A549 (cell line): Measurements from ENCODE around the gene SAT2. TPM values are rescaled to one million over a fixed set of nuclear protein-coding genes. Genes with fewer than 3 reads are reported as not detected.

ENCODE experiments used
- ATAC-seq, 2 experiments: fragments of 200-7000 bp in 1 of 2; fragments of >200 bp in 1 of 2; cut with Nextera tagmentation in 1 of 2; cut with Tn5 transposase in 1 of 2; 3 replicates each; pipeline versions ENCODE4 v1.8.0 to v1.9.1; 2018 to 2020; ENCODE audit warnings: mild to moderate bottlenecking in 1 of 2, moderate library complexity in 1 of 2
- CTCF ChIA-PET: fragments of 300-600 bp; sonication (Branson Sonifier 250); formaldehyde crosslinking; extraction: SDS; loops from one replicate; lab custom pipeline; 2021; ENCODE audit warnings: antibody characterized with exemption, inconsistent platforms; lab: Yijun Ruan, JAX
- POLR2A ChIA-PET: fragments of 350-600 bp; formaldehyde crosslinking; extraction: SDS; loops from one replicate; lab custom pipeline; 2021; ENCODE audit warnings: antibody characterized with exemption, inconsistent platforms; lab: Yijun Ruan, JAX
- DNase-seq, 2 experiments: peaks; one replicate each; pipeline versions ENCODE4 v3.0.0 to v3.0.0-alpha.2; 2011 to 2016; ENCODE audit warnings: low read depth in 1 of 2, low spot score in 1 of 2
- FAIRE-seq: peaks from 2 replicates; lab custom pipeline; 2011; peaks lifted over from hg19 to GRCh38; lab: Jason Lieb, UNC
- H3K27ac ChIP-seq, 2 experiments: fragments of >200 bp; sonication (Bioruptor Twin); formaldehyde crosslinking; 3 replicates each; pipeline ENCODE4 v1.5.1; 2016 to 2017
- H3K4me1 ChIP-seq: fragments of >200 bp; sonication (Bioruptor Twin); formaldehyde crosslinking; 3 replicates; pipeline ENCODE4 v1.6.1; 2016
- H3K4me2 ChIP-seq: fragments of >200 bp; sonication (Bioruptor Twin); formaldehyde crosslinking; 3 replicates; pipeline ENCODE4 v1.6.1; 2016
- H3K4me3 ChIP-seq: fragments of >200 bp; sonication (Bioruptor Twin); formaldehyde crosslinking; 3 replicates; pipeline ENCODE4 v1.5.1; 2016
- H3K9me3 ChIP-seq: fragments of >200 bp; sonication (Bioruptor Twin); formaldehyde crosslinking; 3 replicates; pipeline ENCODE4 v1.6.1; 2016
- BCL3 ChIP-seq: fragments of >200 bp; sonication (Bioruptor Twin); formaldehyde crosslinking; IDR thresholded peaks from 3 replicates; pipeline ENCODE4 v1.6.1; 2016
- CBX8 ChIP-seq: fragments of 200-600 bp; sonication (generic); IDR thresholded peaks from 2 replicates; pipeline ENCODE4 v1.6.1; 2016
- CHD2 ChIP-seq: fragments of 150-350 bp; IDR thresholded peaks from 2 replicates; pipeline ENCODE4 v1.6.1; 2014; ENCODE audit warnings: low read length; ENCODE audit not compliant: partially characterized antibody
- CTCF ChIP-seq: fragments of >200 bp; sonication (Bioruptor Twin); formaldehyde crosslinking; IDR thresholded peaks from 3 replicates; pipeline ENCODE4 v1.5.1; 2016
- EHF ChIP-seq: fragments of 250-450 bp; sonication (Bioruptor Pico); IDR thresholded peaks from 2 replicates; pipeline ENCODE4 v1.5.0; 2020; ENCODE audit warnings: mild to moderate bottlenecking
- ELK1 ChIP-seq: fragments of 150-350 bp; IDR thresholded peaks from 2 replicates; pipeline ENCODE4 v1.6.1; 2014; ENCODE audit warnings: low read depth, mild to moderate bottlenecking, low read length
- FOSB ChIP-seq: fragments of 250-450 bp; sonication (Bioruptor Pico); IDR thresholded peaks from 2 replicates; pipeline ENCODE4 v1.5.0; 2020; ENCODE audit warnings: mild to moderate bottlenecking, moderate library complexity
- FOSL2 ChIP-seq, 2 experiments: fragments of 450-650 bp in 1 of 2; fragments of >200 bp in 1 of 2; sonication (Bioruptor Twin) in 1 of 2; formaldehyde crosslinking; IDR thresholded peaks; 2 replicates each; pipeline versions ENCODE4 v1.5.0 to v1.6.1; 2016 to 2020; ENCODE audit warnings: mild to moderate bottlenecking in 1 of 2, moderate library complexity in 1 of 2
- FOXS1 ChIP-seq: fragments of 250-450 bp; sonication (Bioruptor Pico); IDR thresholded peaks from 2 replicates; pipeline ENCODE4 v1.5.0; 2020; ENCODE audit warnings: mild to moderate bottlenecking, moderate library complexity
- GATA3 ChIP-seq: IDR thresholded peaks from 2 replicates; pipeline ENCODE4 v1.6.1; 2012; ENCODE audit warnings: borderline replicate concordance
- HDAC2 ChIP-seq: fragments of 200-600 bp; sonication (generic); IDR thresholded peaks from 2 replicates; pipeline ENCODE4 v1.6.1; 2016
- HOXA7 ChIP-seq: fragments of 250-450 bp; sonication (Bioruptor Pico); IDR thresholded peaks from 2 replicates; pipeline ENCODE4 v1.5.0; 2020; ENCODE audit warnings: mild to moderate bottlenecking, moderate library complexity
- HOXB13 ChIP-seq: fragments of 250-450 bp; sonication (Bioruptor Pico); IDR thresholded peaks from 2 replicates; pipeline ENCODE4 v1.5.0; 2020; ENCODE audit warnings: low read depth, mild to moderate bottlenecking, moderate library complexity
- HOXB5 ChIP-seq: fragments of 250-450 bp; sonication (Bioruptor Pico); IDR thresholded peaks from 2 replicates; pipeline ENCODE4 v1.5.0; 2020; ENCODE audit warnings: mild to moderate bottlenecking, moderate library complexity
- JUN ChIP-seq, 2 experiments: fragments of >200 bp; sonication (Bioruptor Twin); formaldehyde crosslinking; IDR thresholded peaks; 2 replicates in 1 of 2; 3 replicates in 1 of 2; pipeline ENCODE4 v1.6.1; 2016 to 2017
- KDM1A ChIP-seq: fragments of 200-600 bp; sonication (generic); IDR thresholded peaks from 2 replicates; pipeline ENCODE4 v1.6.1; 2016; ENCODE audit warnings: low read depth, mild to moderate bottlenecking
- NFE2L2 ChIP-seq: fragments of 150-350 bp; conservative IDR thresholded peaks from 2 replicates; pipeline ENCODE4 v1.6.1; 2014; ENCODE audit warnings: low read length
- NPAS2 ChIP-seq: fragments of 250-450 bp; sonication (Bioruptor Pico); IDR thresholded peaks from 2 replicates; pipeline ENCODE4 v1.8.0; 2022; ENCODE audit warnings: mild to moderate bottlenecking, moderate library complexity, borderline replicate concordance
- POLR2A ChIP-seq: IDR thresholded peaks from 2 replicates; pipeline ENCODE4 v1.6.1; 2012; ENCODE audit warnings: mild to moderate bottlenecking, low read length
- RCOR1 ChIP-seq: fragments of 150-350 bp; IDR thresholded peaks from 2 replicates; pipeline ENCODE4 v1.6.1; 2014; ENCODE audit warnings: antibody characterized with exemption, low read length, low read depth
- REST ChIP-seq: fragments of 200-600 bp; sonication (generic); IDR thresholded peaks from 2 replicates; pipeline ENCODE4 v1.6.1; 2016; ENCODE audit warnings: antibody characterized with exemption, mild to moderate bottlenecking, moderate library complexity
- RNF2 ChIP-seq: fragments of 200-600 bp; sonication (generic); IDR thresholded peaks from 2 replicates; pipeline ENCODE4 v1.6.1; 2016; ENCODE audit warnings: low read depth, mild to moderate bottlenecking, antibody characterized with exemption, moderate library complexity, borderline replicate concordance
- SREBF2 ChIP-seq: fragments of 450-650 bp; IDR thresholded peaks from 2 replicates; pipeline ENCODE4 v1.6.1; 2014; ENCODE audit warnings: mild to moderate bottlenecking, moderate library complexity
- TP53 ChIP-seq: fragments of 250-450 bp; sonication (Bioruptor Pico); IDR thresholded peaks from 2 replicates; pipeline ENCODE4 v1.5.0; 2021; ENCODE audit warnings: mild to moderate bottlenecking, moderate library complexity
- USF2 ChIP-seq: fragments of 450-650 bp; IDR thresholded peaks from 2 replicates; pipeline ENCODE4 v1.6.1; 2014; ENCODE audit warnings: antibody characterized with exemption
- WGBS: methylation state at CpG from one replicate; pipeline ENCODE4 v1.1.6; 2017; ENCODE audit errors: missing lambda C conversion rate; 5-methylcytosine and 5-hydroxymethylcytosine counted together
- polyA plus RNA-seq, 4 experiments: library from polyadenylated mRNA; depleted of rRNA in 3 of 4; stranded (reverse); fragments of >200 nt; fragmentation: RNase III in 1 of 4; extraction: RNeasy Plus Mini Kit Qiagen cat#74134 plus additional on column Dnase treatment in 1 of 4; gene quantifications; 2 replicates in 3 of 4; 3 replicates in 1 of 4; pipeline ENCODE4 v1.2.3, GENCODE V29; 2011 to 2017

Gene SAT2
- polyA plus RNA-seq, 2 of the 4 experiments (the other 2 are of a cell fraction), result 38.1 to 76.3 TPM

GRCh38 chr17:7577327-7578199, 50.1 kb downstream of the SAT2 start:
- no peak overlapping the region for H3K4me3 ChIP-seq
- ATAC-seq, result no peak
- no peaks in the 10 kb centered on the region for H3K9me3 ChIP-seq
- H3K4me2 ChIP-seq, result peak overlapping the region; percentile 11; the same call in 1 of the 3 replicates
- ChIA-PET CTCF (interaction anchor here (0.7 to 6.3 kb wide), 5 partner anchors 9 to 141 kb away, joined by 3 to 38 read pairs (median 6); partner anchors contain the start of genes SENP3, SOX15 and TP53), POLR2A (interaction anchor here (1.4 kb wide), 1 partner anchor 110 kb away, joined by 4 read pairs; no protein-coding TSS in a partner anchor)
- no peak overlapping the region for H3K27ac ChIP-seq
- no peak for FAIRE-seq
- WGBS, result 89% methylated on average over 17 of the region's 17 CpGs
- DNase-seq, result no peak
- H3K4me1 ChIP-seq, result peaks cover 72% of the 10 kb centered on the region
- TF ChIP-seq USF2, result 0 out of 2 replicates have a peak, but pooled peaks have one; percentile 2
- no peak for TF ChIP-seq TP53 (CRISPR knock-in tag)
- peak; percentile 30 to 53; a peak in 1 of 5 replicates for TF ChIP-seq JUN (IDR thresholded peaks at IDR 0.05)
- no peak for TF ChIP-seq FOSL2 (IDR thresholded peaks at IDR 0.05)
- TF ChIP-seq FOSL2 (CRISPR knock-in tag; IDR thresholded peaks at IDR 0.05), result no peak
- no peak for TF ChIP-seq CHD2
- 0 out of 2 replicates have a peak, but pooled peaks have one; percentile 31 for TF ChIP-seq FOSB (CRISPR knock-in tag)
- no peak for TF ChIP-seq BCL3
- TF ChIP-seq HOXB13 (CRISPR knock-in tag), result no peak

- peaks cover 70% of the 10 kb centered on the region for H3K4me1 ChIP-seq
- no peak for ATAC-seq
- H3K4me3 ChIP-seq, result no peak overlapping the region
- H3K4me2 ChIP-seq, result peak overlapping the region; percentile 90
- DNase-seq, result no peak
- CTCF ChIA-PET, result interaction anchor here (0.6 to 6.3 kb wide), 11 partner anchors 9 to 518 kb away, joined by 3 to 38 read pairs (median 5); partner anchors contain the start of genes SENP3, SOX15 and TP53
- H3K9me3 ChIP-seq, result no peaks in the 10 kb centered on the region
- POLR2A ChIA-PET, result interaction anchor here (1.4 kb wide), 1 partner anchor 111 kb away, joined by 4 read pairs; no protein-coding TSS in a partner anchor
- FAIRE-seq, result no peak
- WGBS, result 88% methylated on average over 14 of the region's 14 CpGs
- no peak overlapping the region for H3K27ac ChIP-seq
- TF ChIP-seq HDAC2 (no peak), FOSB (CRISPR knock-in tag) (0 out of 2 replicates have a peak, but pooled peaks have one; percentile 40), NPAS2 (no peak), EHF (CRISPR knock-in tag) (no peak), CHD2 (no peak), NFE2L2 (no peak), CTCF (no peak), FOXS1 (CRISPR knock-in tag) (no peak), REST (peak; percentile 25; the same call in 1 of the 2 replicates), RNF2 (no peak), SREBF2 (no peak), KDM1A (no peak), POLR2A (no peak), RCOR1 (no peak), CBX8 (no peak), HOXA7 (CRISPR knock-in tag) (peak; percentile 12), JUN (IDR thresholded peaks at IDR 0.05) (peak in 1 of 2 experiments; percentile 41; a peak in 2 of 5 replicates), GATA3 (no peak), HOXB5 (CRISPR knock-in tag) (no peak), ELK1 (no peak), TP53 (CRISPR knock-in tag) (peak; percentile 51)
Observed at GRCh38 chr17:7576432-7576937, 51.1 kb downstream of the SAT2 start.
